Measurements from ENCODE around the gene TMEM129. TPM values are rescaled to one million over a fixed set of nuclear protein-coding genes. Genes with fewer than 3 reads are reported as not detected.

The TMEM129 gene
- total RNA-seq, 3 donors from 2014 or later, result 43.7 to 57.0 (median 55.6) TPM

GRCh38 chr4:1749370-1749769 is 28.2 kb upstream of the TMEM129 start:
- Histone ChIP-seq H3K36me3 (ENCODE audit: low read depth) (no peaks in the 10 kb centered on the region), H3K4me1 (ENCODE audit: low read depth) (peaks cover 8% of the 10 kb centered on the region), H3K9me3 (no peaks in the 10 kb centered on the region), H3K4me3 (no peak overlapping the region)
- no peak for TF ChIP-seq CTCF (IDR thresholded peaks at IDR 0.05)
- DNase-seq (no peak), ATAC-seq (no peak)
- intact Hi-C loops (cut with DNase I, micrococcal nuclease), result loop anchor here in 1 of 2 donors (10.0 kb wide), 1 partner anchor 155 kb away; no protein-coding TSS in a partner anchor

GRCh38 chr4:1748465-1748995 is 27.4 kb upstream of the TMEM129 start:
- peak; percentile 51 for TF ChIP-seq CTCF (IDR thresholded peaks at IDR 0.05)
- peaks cover 8% of the 10 kb centered on the region for H3K4me1 ChIP-seq (ENCODE audit: low read depth)
- peak; percentile 68 for ATAC-seq
- peak; percentile 78 to 85 (median 85) for DNase-seq
- no peak overlapping the region for H3K4me3 ChIP-seq
- intact Hi-C loops (cut with DNase I, micrococcal nuclease), result loop anchor here in 1 of 2 donors (10.0 kb wide), 1 partner anchor 156 kb away; no protein-coding TSS in a partner anchor
- no peaks in the 10 kb centered on the region for H3K9me3 ChIP-seq
- no peaks in the 10 kb centered on the region for H3K36me3 ChIP-seq (ENCODE audit: low read depth)

DNA sequence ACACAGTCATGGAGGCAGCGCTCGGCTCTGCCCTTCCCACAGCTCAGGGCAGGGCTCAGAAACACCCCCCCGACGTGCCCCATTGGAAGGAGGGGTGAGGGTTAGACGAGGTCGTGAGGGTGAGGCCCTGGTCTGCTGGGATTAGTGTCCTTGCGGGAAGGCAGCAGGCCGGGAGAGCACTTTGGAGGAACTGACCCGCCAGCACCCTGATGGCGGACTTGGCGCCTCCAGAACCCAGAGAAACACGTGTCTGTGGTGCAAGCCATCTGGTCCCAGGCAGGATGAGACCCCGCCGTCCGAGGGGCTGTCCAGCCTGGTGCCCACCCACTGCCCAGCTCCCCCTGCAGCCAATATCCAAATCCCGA is 26.5 kb upstream of the TMEM129 start:
- ATAC-seq, result no peak
- Histone ChIP-seq H3K4me1 (ENCODE audit: low read depth) (peaks cover 4% of the 10 kb centered on the region), H3K9me3 (no peaks in the 10 kb centered on the region), H3K4me3 (no peak overlapping the region), H3K36me3 (ENCODE audit: low read depth) (no peaks in the 10 kb centered on the region)
- DNase-seq, result no peak
- intact Hi-C loops (cut with DNase I, micrococcal nuclease), result loop anchor here in 1 of 2 donors (10.0 kb wide), 1 partner anchor 157 kb away; no protein-coding TSS in a partner anchor
- TF ChIP-seq CTCF (IDR thresholded peaks at IDR 0.05), result no peak

DNA sequence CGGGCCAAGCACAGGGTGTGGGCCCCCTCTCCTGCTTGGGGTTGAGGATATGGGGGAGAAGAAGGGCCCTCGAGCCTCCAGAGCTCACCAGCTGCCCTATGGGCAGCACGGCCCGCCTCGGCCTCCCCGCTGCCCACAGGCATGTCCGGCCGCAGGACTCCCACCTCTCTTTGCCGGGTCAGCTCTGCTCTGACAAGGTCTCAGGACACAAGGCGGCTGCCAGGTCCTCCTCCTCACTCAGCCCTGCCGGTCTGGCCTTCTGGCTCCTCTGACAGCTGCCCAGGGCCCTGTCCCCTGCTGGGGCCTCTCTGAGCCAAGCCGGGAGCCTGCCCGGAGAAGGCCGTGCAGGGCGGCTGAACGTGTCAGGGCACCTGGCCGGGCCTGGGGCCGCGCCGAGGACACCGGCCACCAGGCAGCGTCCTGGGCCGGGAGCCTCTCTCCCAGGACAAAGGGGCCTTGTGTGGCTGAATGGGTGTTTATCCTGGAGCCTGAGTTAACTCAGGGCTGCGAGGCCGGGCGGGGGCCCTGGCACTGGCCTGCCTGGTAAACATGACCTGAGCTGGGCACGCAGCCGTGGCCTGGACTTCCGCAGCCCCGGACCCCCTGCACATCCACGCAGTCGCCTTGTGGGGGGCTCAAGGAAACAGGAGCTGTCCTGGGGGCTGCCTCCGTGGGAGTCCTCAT is 25.9 kb upstream of the TMEM129 start:
- Histone ChIP-seq H3K9me3 (no peaks in the 10 kb centered on the region), H3K4me3 (no peak overlapping the region), H3K4me1 (ENCODE audit: low read depth) (peaks cover 3% of the 10 kb centered on the region), H3K36me3 (ENCODE audit: low read depth) (no peaks in the 10 kb centered on the region)
- no peak for TF ChIP-seq CTCF (IDR thresholded peaks at IDR 0.05)
- no peak for DNase-seq
- ATAC-seq, result peak; percentile 7
- intact Hi-C loops (cut with DNase I, micrococcal nuclease), result loop anchor here in 1 of 2 donors (10.0 kb wide), 1 partner anchor 158 kb away; no protein-coding TSS in a partner anchor

GRCh38 chr4:1746265-1746691 is 25.2 kb upstream of the TMEM129 start:
- DNase-seq (peak; percentile 75 to 82 (median 80)), ATAC-seq (peak; percentile 71)
- H3K36me3 ChIP-seq (ENCODE audit: low read depth), result no peaks in the 10 kb centered on the region
- peak; percentile 71 for TF ChIP-seq CTCF (IDR thresholded peaks at IDR 0.05)
- intact Hi-C loops (cut with DNase I, micrococcal nuclease), result loop anchor here in 1 of 2 donors (10.0 kb wide), 1 partner anchor 159 kb away; no protein-coding TSS in a partner anchor
- no peak overlapping the region for H3K4me3 ChIP-seq
- H3K9me3 ChIP-seq, result no peaks in the 10 kb centered on the region
- peaks cover 3% of the 10 kb centered on the region for H3K4me1 ChIP-seq (ENCODE audit: low read depth)
